Stomach (tissue), 9 donors: ENCODE results near the gene ASNSD1. TPM values are rescaled to one million over a fixed set of nuclear protein-coding genes. Genes with fewer than 3 reads are reported as not detected.

Source experiments
- DNase-seq, 2 donors: peaks; one replicate each; pipeline versions ENCODE4 v3.0.0 to v3.0.0-alpha.2; 2013 to 2019
- H3K27ac ChIP-seq, 5 donors: fragments of 200-600 bp in 4 of 5; sonication (generic) in 4 of 5; one replicate each; pipeline ENCODE4 v1.5.1; 2013 to 2019; ENCODE audit warnings: mild to moderate bottlenecking in 1 of 5, moderate library complexity in 1 of 5
- H3K27me3 ChIP-seq, 3 donors: fragments of 200-600 bp; sonication (generic); one replicate each; pipeline ENCODE4 v1.5.1; 2017 to 2019; ENCODE audit warnings: mixed run types in 1 of 3
- H3K36me3 ChIP-seq, 4 donors: fragments of 200-600 bp; sonication (generic); 1 replicate in 3 of 4; 2 replicates in 1 of 4; pipeline ENCODE4 v1.5.1; 2016 to 2019
- H3K4me1 ChIP-seq, 4 donors: fragments of 200-600 bp; sonication (generic); one replicate each; pipeline ENCODE4 v1.5.1; 2016 to 2019
- H3K4me3 ChIP-seq, 4 donors: fragments of 200-600 bp; sonication (generic) in 3 of 4; one replicate each; pipeline ENCODE4 v1.5.1; 2016 to 2019; ENCODE audit warnings: mild to moderate bottlenecking in 1 of 4
- H3K9me3 ChIP-seq, 4 donors: fragments of 200-600 bp; sonication (generic); one replicate each; pipeline ENCODE4 v1.5.1; 2016 to 2019
- CTCF ChIP-seq, 7 experiments: fragments of 450-650 bp in 4 of 7; fragments of 200-600 bp in 3 of 7; sonication (generic) in 3 of 7; IDR thresholded peaks; one replicate each; pipeline ENCODE4 v1.5.1; 2016 to 2019; ENCODE audit warnings: antibody characterized with exemption in 7 of 7, control low read depth in 2 of 7, mild to moderate bottlenecking in 1 of 7
- EP300 ChIP-seq: sonication (generic); formaldehyde crosslinking; IDR thresholded peaks from one replicate; pipeline ENCODE4 v1.6.1; 2017; ENCODE audit warnings: antibody characterized with exemption
- POLR2A ChIP-seq, 4 donors: fragments of 450-650 bp; IDR thresholded peaks; one replicate each; pipeline ENCODE4 v1.6.1; 2016; ENCODE audit warnings: antibody characterized with exemption in 4 of 4, control low read depth in 2 of 4, mild to moderate bottlenecking in 1 of 4, moderate library complexity in 1 of 4
- POLR2AphosphoS5 ChIP-seq, 3 donors: sonication (generic); formaldehyde crosslinking; IDR thresholded peaks; one replicate each; pipeline ENCODE4 v1.6.1; 2016; ENCODE audit warnings: antibody characterized with exemption in 3 of 3
- WGBS, 5 donors: extraction: QIAGEN DNeasy Blood & Tissue Kit in 3 of 5; methylation state at CpG; one replicate each; pipeline versions ENCODE4 v1.1.5 to v1.1.7; 2013 to 2018; 5-methylcytosine and 5-hydroxymethylcytosine counted together
- intact Hi-C: fragments of 100-400 bp; cut with DNase I; formaldehyde crosslinking; loops from one replicate; pipeline ENCODE4 v1.15.1; 2023; ENCODE audit warnings: low total_unique reads
- polyA plus RNA-seq, 3 donors: library from polyadenylated mRNA; stranded (reverse); fragments of 200-250 nt; gene quantifications; one replicate each; pipeline ENCODE4 v1.2.3, GENCODE V29; 2013
- total RNA-seq, 5 donors: library from RNA; depleted of rRNA; stranded (reverse); fragments of >200 nt; gene quantifications; one replicate each; pipeline versions ENCODE4 v1.1.0 to v1.2.3, GENCODE V29; 2014 to 2016
- donor health status: healthy with polysubstance abuse.
- donor health status: Bipolar disorder and iron deficiency.
- donor health status: healthy.

The ASNSD1 gene
- total and polyA plus RNA-seq, 8 donors, result 12.3 to 143 (median 35.2) TPM

- intact Hi-C loops, result no loop called here
- Histone ChIP-seq H3K4me1 (peaks cover 5 to 30% (median 13%) of the 10 kb centered on the region in 4 donors), H3K4me3 (no peak overlapping the region), H3K9me3 (no peaks in the 10 kb centered on the region), H3K36me3 (no peaks in the 10 kb centered on the region), H3K27ac (no peak overlapping the region), H3K27me3 (no peaks in the 10 kb centered on the region)
- TF ChIP-seq EP300 (no peak), POLR2A (IDR thresholded peaks at IDR 0.05) (no peak), CTCF (IDR thresholded peaks at IDR 0.05) (no peak), POLR2AphosphoS5 (IDR thresholded peaks at IDR 0.05) (no peak)
- no peak for DNase-seq
Observed at GRCh38 chr2:189679226-189679625, 18.0 kb downstream of the ASNSD1 start.

GRCh38 chr2:189681203-189681602 lies 19.9 kb downstream of the ASNSD1 start:
- Histone ChIP-seq H3K4me1 (peaks cover 0 to 26% (median 10%) of the 10 kb centered on the region in 4 donors), H3K4me3 (no peak overlapping the region), H3K9me3 (no peaks in the 10 kb centered on the region), H3K36me3 (no peaks in the 10 kb centered on the region), H3K27ac (no peak overlapping the region), H3K27me3 (no peaks in the 10 kb centered on the region)
- 69 to 84% (median 81%) methylated on average over 1 of the region's 1 CpG for WGBS, 5 donors
- no peak for DNase-seq
- intact Hi-C loops, result no loop called here
- no peak for TF ChIP-seq EP300
- no peak for TF ChIP-seq POLR2AphosphoS5 (IDR thresholded peaks at IDR 0.05)
- no peak for TF ChIP-seq POLR2A (IDR thresholded peaks at IDR 0.05)

- intact Hi-C loops, result no loop called here
- TF ChIP-seq POLR2AphosphoS5 (IDR thresholded peaks at IDR 0.05), result no peak
- no peak for TF ChIP-seq POLR2A (IDR thresholded peaks at IDR 0.05)
- no peak for TF ChIP-seq EP300
- no peak for TF ChIP-seq CTCF (IDR thresholded peaks at IDR 0.05)
- Histone ChIP-seq H3K9me3 (no peaks in the 10 kb centered on the region), H3K36me3 (no peaks in the 10 kb centered on the region), H3K27me3 (no peaks in the 10 kb centered on the region), H3K4me3 (no peak overlapping the region), H3K4me1 (peaks cover 0 to 22% (median 13%) of the 10 kb centered on the region in 4 donors), H3K27ac (no peak overlapping the region)
- DNase-seq, result no peak
Observed at GRCh38 chr2:189681903-189682302, 20.6 kb downstream of the ASNSD1 start.

- intact Hi-C loops, result no loop called here
- no peak for DNase-seq
Observed at GRCh38 chr2:189683348-189683747, 22.1 kb downstream of the ASNSD1 start.

More at GRCh38 chr2:189683348-189683747, 22.1 kb downstream of the ASNSD1 start:
- no peaks in the 10 kb centered on the region for H3K36me3 ChIP-seq
- H3K4me1 ChIP-seq, result peaks cover 0 to 22% (median 11%) of the 10 kb centered on the region in 4 donors
- no peaks in the 10 kb centered on the region for H3K27me3 ChIP-seq
- TF ChIP-seq POLR2AphosphoS5 (IDR thresholded peaks at IDR 0.05), result no peak
- no peak for TF ChIP-seq POLR2A (IDR thresholded peaks at IDR 0.05)
- no peak for TF ChIP-seq CTCF (IDR thresholded peaks at IDR 0.05)
- no peak overlapping the region for H3K27ac ChIP-seq
- no peaks in the 10 kb centered on the region for H3K9me3 ChIP-seq
- H3K4me3 ChIP-seq, result no peak overlapping the region
- 26 to 57% (median 42%) methylated on average over 1 of the region's 1 CpG for WGBS, 5 donors
